Skeletal muscle satellite cell (primary cell): ENCODE results near the gene TMTC3.

Experiments used
- H3K27me3 ChIP-seq: 2 replicates; pipeline ENCODE4 v1.7.0; 2013; ENCODE audit warnings: low read length; ENCODE audit not compliant: control insufficient read depth, insufficient read depth
- H3K36me3 ChIP-seq: 2 replicates; pipeline ENCODE4 v1.7.0; 2013; ENCODE audit warnings: mild to moderate bottlenecking, control low read depth, low read length; ENCODE audit not compliant: insufficient read depth
- H3K4me1 ChIP-seq: 2 replicates; pipeline ENCODE4 v1.7.0; 2013; ENCODE audit warnings: low read length; ENCODE audit not compliant: control insufficient read depth, insufficient read depth
- H3K4me2 ChIP-seq: 2 replicates; pipeline ENCODE4 v1.7.0; 2013; ENCODE audit warnings: mild to moderate bottlenecking, low read length
- H3K4me3 ChIP-seq: 2 replicates; pipeline ENCODE4 v1.7.0; 2013; ENCODE audit warnings: low read length
- H3K9ac ChIP-seq: 2 replicates; pipeline ENCODE4 v1.7.0; 2013; ENCODE audit warnings: mild to moderate bottlenecking, low read depth, low read length, moderate library complexity
- H3K9me3 ChIP-seq: replicated peaks from 2 replicates; pipeline ENCODE4 v1.7.0; 2013; ENCODE audit warnings: mild to moderate bottlenecking, control low read depth, low read length

TMTC3 gene

DNA sequence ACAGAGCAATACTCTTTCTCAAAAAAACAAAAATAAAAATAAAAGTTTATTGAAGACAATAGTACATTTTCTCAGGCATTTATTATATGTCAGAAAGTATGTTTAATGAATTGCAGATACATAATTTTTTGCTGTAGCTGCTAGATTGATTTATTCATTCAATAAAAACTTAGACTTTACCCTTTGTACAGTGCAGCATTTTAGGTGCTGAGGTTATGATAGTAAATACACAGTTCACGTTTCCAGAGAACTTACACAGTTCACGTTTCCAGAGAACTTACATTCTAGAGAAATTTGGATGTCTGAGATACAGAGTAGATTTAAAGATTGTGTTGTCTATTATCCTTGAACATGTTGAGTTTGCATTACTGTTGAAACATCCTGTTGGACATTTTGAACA, 25.3 kb downstream of the TMTC3 start:
- H3K4me1 ChIP-seq = no peaks in the 10 kb centered on the region
- no peak overlapping the region for H3K4me3 ChIP-seq
- no peaks in the 10 kb centered on the region for H3K9me3 ChIP-seq
- no peak overlapping the region for H3K4me2 ChIP-seq
- no peaks in the 10 kb centered on the region for H3K27me3 ChIP-seq
- H3K9ac ChIP-seq = no peak overlapping the region
- peaks cover 24% of the 10 kb centered on the region for H3K36me3 ChIP-seq

DNA sequence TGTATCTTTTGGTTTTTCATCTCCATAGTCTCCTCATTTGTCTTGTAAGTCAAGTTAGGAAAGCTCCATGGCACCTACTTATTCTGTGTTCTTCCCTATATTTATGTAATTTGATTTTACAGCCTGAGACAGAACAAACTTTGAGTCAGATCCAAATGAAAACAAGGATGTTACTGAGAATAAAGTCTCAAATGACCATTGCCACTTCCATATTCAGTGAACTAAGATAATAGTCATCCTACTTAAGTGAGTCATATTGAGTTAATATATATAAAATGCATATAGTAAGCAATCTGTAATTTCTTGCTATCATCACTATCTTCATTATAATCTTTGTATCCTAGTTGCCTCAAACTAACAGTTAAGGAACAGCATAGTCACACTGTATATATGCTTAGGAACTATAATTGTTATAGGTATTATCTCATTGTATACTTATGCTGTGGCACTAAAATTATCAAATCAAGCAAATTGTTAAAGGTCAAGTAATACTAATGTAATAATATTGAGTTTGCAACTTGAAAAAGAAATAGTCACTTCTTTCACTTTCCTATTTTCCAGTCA, 30.8 kb downstream of the TMTC3 start:
- Histone ChIP-seq H3K9ac (no peak overlapping the region), H3K4me3 (no peak overlapping the region), H3K4me2 (peak overlapping the region; percentile 21), H3K9me3 (no peaks in the 10 kb centered on the region), H3K36me3 (peaks cover 11% of the 10 kb centered on the region), H3K27me3 (no peaks in the 10 kb centered on the region), H3K4me1 (peaks cover 9% of the 10 kb centered on the region)

DNA sequence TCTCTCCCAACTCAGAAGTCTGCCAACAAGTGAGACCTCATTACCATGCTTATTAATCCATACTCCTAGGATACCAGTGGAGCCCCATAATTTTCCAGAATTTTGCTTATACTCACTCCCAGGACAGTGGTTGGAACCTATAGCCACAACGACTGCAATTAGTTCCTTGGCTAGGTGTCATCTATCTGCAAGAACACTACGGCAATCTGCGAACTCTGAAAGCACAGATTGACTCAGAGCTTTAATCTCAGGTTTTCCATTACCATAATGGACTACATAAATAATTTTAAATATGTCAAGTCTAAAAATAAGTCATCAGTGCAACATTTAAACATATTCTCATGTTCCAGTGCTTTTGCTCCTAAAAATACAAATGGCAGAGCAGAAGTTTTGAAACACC, 33.4 kb downstream of the TMTC3 start:
- Histone ChIP-seq H3K27me3 (no peaks in the 10 kb centered on the region), H3K36me3 (peaks cover 29% of the 10 kb centered on the region), H3K4me3 (no peak overlapping the region), H3K4me2 (no peak overlapping the region), H3K9me3 (no peaks in the 10 kb centered on the region), H3K9ac (no peak overlapping the region), H3K4me1 (peaks cover 9% of the 10 kb centered on the region)

DNA sequence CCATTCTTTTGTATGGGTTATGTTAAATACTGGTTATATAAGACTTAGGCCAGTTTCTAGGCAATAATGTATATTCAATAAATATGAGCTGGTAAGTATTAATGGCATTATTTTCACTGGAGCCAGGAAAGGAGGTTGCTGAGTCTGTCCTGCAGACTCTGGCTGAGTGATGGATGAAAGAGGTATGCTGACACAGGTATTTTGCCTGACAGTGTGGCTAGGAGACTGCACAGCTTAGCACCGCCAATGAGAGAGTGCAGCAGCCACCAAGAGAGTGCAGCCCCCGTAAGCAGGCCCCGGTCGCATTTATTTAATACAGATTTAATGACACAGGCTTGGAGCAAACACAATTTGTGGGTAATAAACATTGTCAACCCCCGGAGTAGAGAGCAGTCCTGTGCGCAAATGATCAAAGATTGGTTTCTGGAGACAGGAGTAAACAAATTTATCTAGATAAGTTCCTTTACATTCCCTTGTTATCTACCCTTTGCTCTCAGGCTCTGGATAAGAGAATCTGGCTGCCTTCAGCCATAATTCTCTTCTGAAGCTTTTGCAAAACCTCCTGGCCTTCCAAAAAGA, 37.4 kb downstream of the TMTC3 start:
- H3K36me3 ChIP-seq = peaks cover 34% of the 10 kb centered on the region
- no peak overlapping the region for H3K9ac ChIP-seq
- H3K4me3 ChIP-seq = no peak overlapping the region
- no peaks in the 10 kb centered on the region for H3K4me1 ChIP-seq
- no peaks in the 10 kb centered on the region for H3K27me3 ChIP-seq
- H3K9me3 ChIP-seq = no peaks in the 10 kb centered on the region
- no peak overlapping the region for H3K4me2 ChIP-seq

DNA sequence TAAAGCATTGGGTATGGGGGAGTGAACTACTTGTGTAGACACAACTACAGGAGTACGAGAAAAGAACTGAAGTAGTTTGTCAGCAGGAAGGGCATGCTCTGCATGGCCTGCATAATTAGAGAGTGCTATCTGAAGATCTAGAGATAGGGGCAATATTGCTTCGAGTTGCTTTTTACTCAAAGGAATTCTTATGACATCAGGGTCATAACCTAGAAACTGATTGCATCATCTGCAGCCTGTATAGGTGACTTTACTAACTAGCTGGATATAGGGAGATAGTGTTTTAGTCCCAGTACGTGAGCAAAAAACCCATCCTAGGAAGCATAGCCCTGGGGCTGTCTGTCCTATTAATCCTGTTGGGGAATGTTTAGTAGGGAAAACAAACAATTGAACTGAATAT, 39.8 kb downstream of the TMTC3 start:
- Histone ChIP-seq H3K4me1 (peaks cover 3% of the 10 kb centered on the region), H3K36me3 (peaks cover 26% of the 10 kb centered on the region), H3K9ac (no peak overlapping the region), H3K27me3 (no peaks in the 10 kb centered on the region), H3K4me3 (no peak overlapping the region), H3K9me3 (no peaks in the 10 kb centered on the region), H3K4me2 (no peak overlapping the region)

DNA sequence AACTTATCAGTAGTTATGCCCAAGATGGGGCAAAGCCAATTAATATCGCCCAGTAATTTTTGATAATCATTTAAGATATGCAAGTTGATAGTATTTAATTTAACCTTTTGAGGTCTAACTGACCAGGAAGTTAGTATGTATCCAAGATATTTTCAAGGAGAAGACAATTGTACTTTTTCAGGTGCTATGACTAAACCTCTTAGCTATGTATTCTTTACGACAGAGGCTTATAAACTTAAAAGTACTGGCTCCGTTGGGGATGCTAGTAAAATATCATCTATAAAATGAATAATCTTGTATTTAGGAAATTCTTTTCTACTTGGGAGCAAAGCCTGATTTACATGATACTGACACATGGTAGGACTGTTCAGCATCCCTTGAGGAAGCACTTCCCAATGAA, 40.3 kb downstream of the TMTC3 start:
- H3K9me3 ChIP-seq = no peaks in the 10 kb centered on the region
- H3K27me3 ChIP-seq = no peaks in the 10 kb centered on the region
- H3K4me1 ChIP-seq = peaks cover 3% of the 10 kb centered on the region
- no peak overlapping the region for H3K4me3 ChIP-seq
- H3K36me3 ChIP-seq = peaks cover 26% of the 10 kb centered on the region
- no peak overlapping the region for H3K9ac ChIP-seq
- H3K4me2 ChIP-seq = no peak overlapping the region

DNA sequence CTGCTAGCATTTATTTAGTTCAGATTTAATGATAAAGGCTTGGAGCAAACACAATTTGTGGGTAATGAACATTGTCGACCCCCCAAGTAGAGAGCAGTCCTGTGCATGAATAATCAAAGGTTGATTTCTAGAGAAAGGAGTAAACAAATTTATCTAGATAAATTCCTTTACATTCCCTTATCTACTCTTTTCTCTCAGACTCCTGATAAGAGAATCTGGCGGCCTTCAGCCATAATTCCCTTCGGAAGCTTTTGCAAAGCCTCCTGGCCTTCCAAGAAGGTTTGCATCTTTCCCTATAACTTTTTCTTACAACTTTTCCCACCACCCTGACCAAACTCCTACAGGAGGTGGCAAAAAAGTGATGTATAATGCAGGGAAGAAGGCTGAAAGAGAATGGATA, 42.1 kb downstream of the TMTC3 start:
- H3K4me1 ChIP-seq = peaks cover 13% of the 10 kb centered on the region
- peaks cover 20% of the 10 kb centered on the region for H3K36me3 ChIP-seq
- no peaks in the 10 kb centered on the region for H3K9me3 ChIP-seq
- no peak overlapping the region for H3K4me2 ChIP-seq
- no peaks in the 10 kb centered on the region for H3K27me3 ChIP-seq
- no peak overlapping the region for H3K9ac ChIP-seq
- no peak overlapping the region for H3K4me3 ChIP-seq

DNA sequence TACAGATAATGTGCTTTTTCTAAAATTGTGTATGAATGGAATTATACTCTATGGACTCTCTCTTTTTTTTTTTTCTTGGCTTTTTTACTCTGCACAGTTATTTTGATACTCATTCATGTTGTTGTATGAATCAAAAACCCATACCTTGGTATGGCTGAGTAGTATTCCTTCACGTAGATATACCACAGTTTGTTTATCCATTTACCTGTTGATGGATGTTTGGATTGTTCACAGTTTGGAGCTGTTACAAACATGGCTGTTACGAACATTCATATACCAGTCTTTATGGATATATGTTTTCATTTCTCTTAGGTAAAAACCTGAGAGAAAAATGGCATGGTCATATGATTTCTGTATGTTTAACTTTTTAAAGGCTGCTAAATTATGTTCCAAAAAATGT, 43.2 kb downstream of the TMTC3 start:
- Histone ChIP-seq H3K27me3 (no peaks in the 10 kb centered on the region), H3K4me3 (no peak overlapping the region), H3K9me3 (no peaks in the 10 kb centered on the region), H3K4me1 (peaks cover 13% of the 10 kb centered on the region), H3K9ac (no peak overlapping the region), H3K4me2 (no peak overlapping the region), H3K36me3 (peaks cover 10% of the 10 kb centered on the region)

DNA sequence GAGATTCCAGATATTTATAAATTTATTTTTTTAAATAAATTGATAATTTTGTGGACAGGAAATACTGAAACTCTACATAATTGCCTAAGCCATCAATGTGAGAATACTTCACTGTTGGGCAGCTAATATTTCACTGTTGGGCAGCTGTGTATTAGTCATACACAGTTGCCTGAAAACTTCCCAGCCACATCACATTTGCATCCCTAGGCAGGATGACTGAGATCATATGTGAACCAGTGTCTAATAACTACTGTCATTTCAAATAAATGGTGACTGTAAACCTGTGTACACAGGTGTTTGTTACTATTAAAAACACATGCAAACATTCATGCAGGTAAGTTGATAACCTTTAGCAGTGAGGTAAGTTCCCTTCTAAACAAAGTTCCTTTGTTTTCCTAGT, 43.9 kb downstream of the TMTC3 start:
- Histone ChIP-seq H3K4me1 (peaks cover 13% of the 10 kb centered on the region), H3K9me3 (no peaks in the 10 kb centered on the region), H3K4me3 (no peak overlapping the region), H3K27me3 (no peaks in the 10 kb centered on the region), H3K9ac (no peak overlapping the region), H3K36me3 (peaks cover 7% of the 10 kb centered on the region), H3K4me2 (no peak overlapping the region)

DNA sequence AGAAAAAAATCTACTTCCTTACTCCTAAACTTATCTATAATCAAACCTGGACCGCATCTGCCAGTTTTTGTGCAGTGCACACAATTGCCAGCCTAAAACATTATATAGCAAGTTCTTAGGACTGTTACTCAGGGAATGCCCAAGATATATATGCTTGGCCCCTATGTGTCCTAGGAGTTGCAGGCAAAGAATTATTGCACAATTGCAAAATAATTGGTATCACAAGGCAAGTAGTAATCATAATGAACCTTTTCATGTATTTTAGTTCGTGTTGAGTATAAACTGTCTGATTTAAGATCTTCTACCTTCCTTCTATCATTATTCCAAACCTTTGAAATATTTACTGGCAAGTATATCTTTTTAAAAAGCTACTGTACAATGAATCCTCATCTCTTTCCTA, 45.5 kb downstream of the TMTC3 start:
- H3K36me3 ChIP-seq = peaks cover 7% of the 10 kb centered on the region
- H3K9ac ChIP-seq = no peak overlapping the region
- no peak overlapping the region for H3K4me2 ChIP-seq
- H3K9me3 ChIP-seq = no peaks in the 10 kb centered on the region
- peaks cover 13% of the 10 kb centered on the region for H3K4me1 ChIP-seq
- no peaks in the 10 kb centered on the region for H3K27me3 ChIP-seq
- H3K4me3 ChIP-seq = no peak overlapping the region

DNA sequence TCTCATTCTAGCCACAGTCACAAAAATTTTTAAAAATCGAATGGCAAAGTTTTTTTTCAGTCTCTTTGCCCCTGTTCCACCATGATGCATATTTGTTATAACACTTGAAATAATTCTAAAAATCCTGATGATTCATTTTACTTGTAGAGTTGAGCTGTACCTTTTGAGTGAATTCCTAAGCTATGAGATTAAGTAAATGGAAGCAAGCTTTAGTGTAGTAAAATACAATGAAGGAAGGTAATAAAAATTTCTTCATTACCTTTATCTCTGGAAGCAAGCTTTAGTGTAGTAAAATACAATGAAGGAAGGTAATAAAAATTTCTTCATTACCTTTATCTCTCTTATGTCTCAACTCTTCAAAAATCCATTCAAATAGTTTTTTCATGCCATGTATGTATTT, 46.1 kb downstream of the TMTC3 start:
- peaks cover 13% of the 10 kb centered on the region for H3K4me1 ChIP-seq

DNA sequence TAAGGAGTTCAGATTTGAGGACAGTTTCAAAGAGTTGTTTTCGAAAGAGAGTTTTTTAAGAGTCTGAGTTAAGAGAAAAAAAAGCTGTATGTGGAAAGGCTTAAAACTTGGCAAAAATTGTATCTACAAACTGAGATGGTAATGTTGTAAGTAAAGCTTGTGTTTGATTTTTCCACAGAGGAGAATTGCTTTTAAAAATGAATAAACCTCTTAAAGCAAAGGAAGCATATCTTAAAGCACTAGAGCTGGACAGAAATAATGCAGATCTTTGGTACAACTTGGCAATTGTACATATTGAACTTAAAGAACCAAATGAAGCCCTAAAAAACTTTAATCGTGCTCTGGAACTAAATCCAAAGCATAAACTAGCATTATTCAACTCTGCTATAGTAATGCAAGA, 50.3 kb downstream of the TMTC3 start:
- peaks cover 12% of the 10 kb centered on the region for H3K36me3 ChIP-seq
- no peak overlapping the region for H3K9ac ChIP-seq
- H3K4me3 ChIP-seq = no peak overlapping the region
- H3K4me1 ChIP-seq = peaks cover 10% of the 10 kb centered on the region
- H3K4me2 ChIP-seq = no peak overlapping the region
- H3K27me3 ChIP-seq = no peaks in the 10 kb centered on the region
- no peaks in the 10 kb centered on the region for H3K9me3 ChIP-seq

More for the DNA sequence above, 46.1 kb downstream of the TMTC3 start:
- Histone ChIP-seq H3K27me3 (no peaks in the 10 kb centered on the region), H3K9me3 (no peaks in the 10 kb centered on the region), H3K4me2 (no peak overlapping the region), H3K4me3 (no peak overlapping the region), H3K36me3 (peaks cover 7% of the 10 kb centered on the region), H3K9ac (no peak overlapping the region)
